ENCODE measurements around the gene TLE1.

The TLE1 gene

GRCh38 chr9:81578606-81579005 is 110.7 kb downstream of the TLE1 start:
- DNase-seq, result no peak
- Histone ChIP-seq H3K4me1 (peaks cover 8% of the 10 kb centered on the region; the same call in 1 of the 2 replicates), H3K27me3 (no peaks in the 10 kb centered on the region), H3K36me3 (no peaks in the 10 kb centered on the region), H3K9me3 (no peaks in the 10 kb centered on the region), H3K4me3 (ENCODE audit: low read depth, low read length) (no peak overlapping the region)
- TF ChIP-seq, protein P1, sequence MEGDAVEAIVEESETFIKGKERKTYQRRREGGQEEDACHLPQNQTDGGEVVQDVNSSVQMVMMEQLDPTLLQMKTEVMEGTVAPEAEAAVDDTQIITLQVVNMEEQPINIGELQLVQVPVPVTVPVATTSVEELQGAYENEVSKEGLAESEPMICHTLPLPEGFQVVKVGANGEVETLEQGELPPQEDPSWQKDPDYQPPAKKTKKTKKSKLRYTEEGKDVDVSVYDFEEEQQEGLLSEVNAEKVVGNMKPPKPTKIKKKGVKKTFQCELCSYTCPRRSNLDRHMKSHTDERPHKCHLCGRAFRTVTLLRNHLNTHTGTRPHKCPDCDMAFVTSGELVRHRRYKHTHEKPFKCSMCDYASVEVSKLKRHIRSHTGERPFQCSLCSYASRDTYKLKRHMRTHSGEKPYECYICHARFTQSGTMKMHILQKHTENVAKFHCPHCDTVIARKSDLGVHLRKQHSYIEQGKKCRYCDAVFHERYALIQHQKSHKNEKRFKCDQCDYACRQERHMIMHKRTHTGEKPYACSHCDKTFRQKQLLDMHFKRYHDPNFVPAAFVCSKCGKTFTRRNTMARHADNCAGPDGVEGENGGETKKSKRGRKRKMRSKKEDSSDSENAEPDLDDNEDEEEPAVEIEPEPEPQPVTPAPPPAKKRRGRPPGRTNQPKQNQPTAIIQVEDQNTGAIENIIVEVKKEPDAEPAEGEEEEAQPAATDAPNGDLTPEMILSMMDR (IDR thresholded peaks at IDR 0.05; ENCODE audit: low read depth, low read length), result no peak

DNA sequence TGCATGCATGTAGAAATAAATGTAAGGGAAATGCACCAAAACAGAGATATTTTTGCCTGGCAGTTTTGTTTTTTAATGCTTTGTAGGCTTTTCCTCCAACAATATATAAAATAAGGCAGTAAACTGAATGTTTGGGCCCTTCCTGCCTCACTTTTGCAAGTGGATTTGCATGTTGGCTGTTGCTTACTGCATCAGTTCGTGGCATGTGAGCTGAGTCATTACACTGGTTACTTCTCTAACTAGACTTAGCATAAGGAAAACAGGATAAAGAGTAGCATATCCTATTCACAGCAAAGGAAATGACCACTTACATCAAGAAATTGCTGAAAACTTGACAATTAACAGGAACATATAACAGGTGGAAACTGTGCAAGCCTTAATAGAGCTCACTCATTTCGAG is 113.4 kb downstream of the TLE1 start:
- no peak for DNase-seq
- H3K36me3 ChIP-seq, result no peaks in the 10 kb centered on the region
- no peaks in the 10 kb centered on the region for H3K27me3 ChIP-seq
- no peaks in the 10 kb centered on the region for H3K4me1 ChIP-seq
- no peaks in the 10 kb centered on the region for H3K9me3 ChIP-seq
- no peak overlapping the region for H3K4me3 ChIP-seq (ENCODE audit: low read depth, low read length)
- TF ChIP-seq, protein P1 (IDR thresholded peaks at IDR 0.05; ENCODE audit: low read depth, low read length), result no peak

DNA sequence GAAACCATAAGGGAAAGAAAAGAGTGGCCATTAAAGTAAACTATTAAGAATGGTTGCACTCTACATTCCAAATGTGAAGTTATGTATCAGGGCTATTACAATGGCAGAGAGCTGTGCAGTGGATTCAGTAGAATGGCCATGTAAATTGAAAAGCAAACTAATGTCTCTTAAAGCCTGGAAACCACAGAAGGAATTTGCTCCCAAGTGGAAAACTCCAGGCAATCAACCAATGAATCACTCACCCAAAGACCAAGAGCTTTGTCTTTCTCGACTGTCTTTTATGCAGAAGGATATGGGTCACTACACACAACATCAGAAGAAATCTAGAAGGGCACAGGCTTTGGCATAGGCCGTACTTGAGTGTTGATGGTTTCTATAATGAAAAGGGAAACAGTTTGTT is 114.9 kb downstream of the TLE1 start:
- DNase-seq, result no peak
- H3K9me3 ChIP-seq, result no peaks in the 10 kb centered on the region
- H3K27me3 ChIP-seq, result no peaks in the 10 kb centered on the region
- no peaks in the 10 kb centered on the region; the same call in 1 of the 2 replicates for H3K4me1 ChIP-seq
- TF ChIP-seq, protein P1 (IDR thresholded peaks at IDR 0.05; ENCODE audit: low read depth, low read length), result no peak
- no peaks in the 10 kb centered on the region for H3K36me3 ChIP-seq
- no peak overlapping the region for H3K4me3 ChIP-seq (ENCODE audit: low read depth, low read length)

DNA sequence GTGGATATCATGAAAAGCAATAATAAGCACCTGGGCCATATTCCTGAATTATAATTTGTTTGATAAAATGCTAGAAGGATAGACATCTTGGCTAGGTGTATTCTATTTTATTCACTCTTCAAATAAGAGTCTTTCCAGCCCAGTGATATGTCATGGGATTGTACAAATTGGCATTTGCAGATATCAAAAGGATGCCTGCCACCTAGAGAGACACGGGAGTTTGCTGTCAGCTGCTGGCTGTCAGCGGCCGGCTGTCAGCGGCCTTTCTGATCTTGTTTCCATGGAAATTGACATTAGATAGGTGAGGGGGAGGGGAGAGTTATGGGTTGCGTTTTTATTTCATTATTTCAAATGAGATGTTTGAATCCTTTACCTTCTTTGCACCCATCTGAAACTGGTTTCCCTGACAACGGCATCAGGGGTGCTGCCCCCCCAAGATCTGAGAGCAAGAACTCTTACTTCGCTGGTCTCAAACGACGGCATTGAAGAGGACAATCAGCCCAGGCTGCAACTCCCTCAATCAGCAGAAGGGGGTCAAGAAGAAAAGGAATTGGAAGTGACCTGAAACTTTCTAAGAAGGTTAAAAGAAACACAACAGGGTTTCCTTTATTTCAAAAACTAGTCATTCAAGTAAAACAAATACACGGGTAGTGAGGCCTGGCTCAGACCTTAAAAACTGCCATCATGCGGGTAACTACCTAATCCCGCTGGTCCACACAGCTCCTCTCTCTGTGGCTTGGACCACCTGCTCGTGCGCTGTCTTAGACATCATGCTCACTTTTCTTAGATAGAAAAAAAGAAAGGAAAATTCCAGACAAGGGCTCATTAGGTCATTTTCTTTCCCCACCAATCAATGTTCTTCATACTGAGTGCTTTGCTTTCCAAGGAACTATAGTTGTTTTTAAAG is 115.7 kb downstream of the TLE1 start:
- H3K4me3 ChIP-seq (ENCODE audit: low read depth, low read length), result no peak overlapping the region
- H3K27me3 ChIP-seq, result no peaks in the 10 kb centered on the region
- H3K4me1 ChIP-seq, result no peaks in the 10 kb centered on the region; the same call in 1 of the 2 replicates
- H3K36me3 ChIP-seq, result no peaks in the 10 kb centered on the region
- no peaks in the 10 kb centered on the region for H3K9me3 ChIP-seq
- DNase-seq, result no peak
- TF ChIP-seq, protein P1 (IDR thresholded peaks at IDR 0.05; ENCODE audit: low read depth, low read length), result no peak

DNA sequence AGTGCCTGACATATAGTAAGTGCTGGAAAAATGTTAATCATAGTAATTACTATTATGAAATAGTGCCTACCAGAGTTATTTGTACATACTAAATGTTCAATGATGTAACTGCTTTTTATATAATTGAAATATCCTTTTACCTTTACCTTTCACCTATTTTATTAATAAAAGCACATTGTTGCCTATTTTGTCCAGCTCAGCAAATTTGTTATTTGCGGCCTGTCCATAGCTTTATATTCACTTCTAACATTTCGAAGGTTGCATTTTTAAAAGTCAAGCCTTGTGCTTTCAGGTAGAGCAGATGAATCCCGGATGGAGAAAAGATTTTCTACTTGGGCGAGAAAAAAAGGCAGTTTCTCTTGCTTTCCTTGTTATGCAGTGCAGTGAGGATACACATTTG is 119.3 kb downstream of the TLE1 start:
- H3K4me3 ChIP-seq (ENCODE audit: low read depth, low read length), result no peak overlapping the region
- H3K9me3 ChIP-seq, result no peaks in the 10 kb centered on the region
- H3K27me3 ChIP-seq, result no peaks in the 10 kb centered on the region
- no peak for DNase-seq
- TF ChIP-seq, protein P1 (IDR thresholded peaks at IDR 0.05; ENCODE audit: low read depth, low read length), result no peak
- H3K4me1 ChIP-seq, result no peaks in the 10 kb centered on the region; the same call in 1 of the 2 replicates
- no peaks in the 10 kb centered on the region for H3K36me3 ChIP-seq

DNA sequence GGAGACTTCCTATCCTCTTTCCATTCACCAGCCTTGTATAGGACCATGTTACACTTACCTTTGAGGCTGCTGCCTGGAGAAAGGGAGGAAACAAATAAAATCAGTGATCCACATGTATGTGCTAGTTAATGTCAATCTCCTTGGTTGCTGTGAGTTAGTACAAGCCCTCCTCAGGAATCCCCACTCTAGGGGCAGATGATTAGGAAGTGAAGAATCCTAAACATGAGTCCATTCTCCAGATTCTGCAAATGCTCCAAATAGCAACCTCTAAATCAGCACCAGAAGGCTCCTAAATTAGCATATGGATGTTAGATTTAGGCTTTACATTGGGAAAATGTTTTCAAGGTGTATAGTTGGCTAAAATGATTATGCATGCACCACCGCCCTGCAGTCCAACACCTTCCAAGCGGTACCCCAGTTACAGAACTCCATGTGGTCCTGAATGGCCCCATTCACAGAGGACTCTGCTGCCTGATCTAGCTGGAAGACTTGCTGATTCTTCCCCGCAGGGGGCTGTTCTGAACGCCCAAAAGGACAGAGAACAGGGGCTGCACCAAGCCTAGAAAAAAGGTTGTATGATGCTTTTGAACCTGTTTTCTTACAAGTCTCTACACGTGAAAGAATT is 123.2 kb downstream of the TLE1 start:
- H3K4me1 ChIP-seq, result no peaks in the 10 kb centered on the region; the same call in none of the 2 replicates
- H3K4me3 ChIP-seq (ENCODE audit: low read depth, low read length), result no peak overlapping the region
- H3K27me3 ChIP-seq, result no peaks in the 10 kb centered on the region
- TF ChIP-seq, protein P1 (IDR thresholded peaks at IDR 0.05; ENCODE audit: low read depth, low read length), result no peak
- no peak for DNase-seq
- H3K36me3 ChIP-seq, result no peaks in the 10 kb centered on the region
- H3K9me3 ChIP-seq, result no peaks in the 10 kb centered on the region
